Activated CD4-positive, alpha-beta T cell treated with anti-CD3 and anti-CD28 coated beads for 4 hours (primary cell): Measurements from ENCODE around the gene ABCG8.

Experiments used
- DNase-seq, 2 donors: peaks; one replicate each; pipeline ENCODE4 v3.0.0-alpha.2; 2020

The ABCG8 gene

DNA sequence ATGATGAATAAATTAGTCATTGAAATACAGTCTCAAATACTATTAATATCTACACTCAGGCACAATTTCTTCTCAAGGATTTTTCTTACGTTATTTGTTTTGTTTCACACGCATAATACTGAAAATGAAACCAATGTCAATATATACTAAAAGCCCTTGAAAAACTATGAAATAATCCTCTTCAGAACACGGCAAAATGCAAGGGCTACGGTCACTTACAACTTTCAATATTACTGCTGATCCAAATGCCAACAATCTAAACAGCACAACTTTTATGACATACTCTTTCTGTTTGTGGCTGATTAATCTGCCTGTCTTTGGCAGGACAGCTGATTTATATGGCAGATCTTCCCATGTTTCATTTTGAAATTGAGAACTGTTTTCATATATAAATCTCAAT is 88.7 kb downstream of the ABCG8 start:
- DNase-seq = no peak

DNA sequence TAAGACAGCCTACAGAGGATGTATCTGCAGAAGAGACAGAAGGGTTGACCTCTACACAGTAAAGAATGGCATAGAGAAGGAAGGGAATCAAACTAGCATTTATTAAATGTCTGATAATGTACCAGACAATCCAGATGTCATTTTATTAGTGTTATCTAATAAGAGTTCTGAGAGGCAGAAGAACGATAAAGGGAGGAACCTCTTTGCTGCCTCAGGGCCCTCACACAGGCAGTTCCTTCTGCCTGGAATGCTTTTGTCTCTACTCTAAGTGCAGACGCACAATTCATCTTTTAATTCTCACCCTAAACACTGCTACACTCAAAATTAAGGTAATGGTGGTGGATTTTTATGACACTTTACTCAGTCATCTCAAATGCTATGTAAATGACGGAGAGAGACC is 92.5 kb downstream of the ABCG8 start:
- no peak for DNase-seq
